ENCODE results near the gene LEUTX.
"Not testable (repeated sequence)": the region's sequence is repeated elsewhere in the genome, so short reads cannot be mapped to it uniquely, and the experiment has no call there.

The LEUTX gene

DNA sequence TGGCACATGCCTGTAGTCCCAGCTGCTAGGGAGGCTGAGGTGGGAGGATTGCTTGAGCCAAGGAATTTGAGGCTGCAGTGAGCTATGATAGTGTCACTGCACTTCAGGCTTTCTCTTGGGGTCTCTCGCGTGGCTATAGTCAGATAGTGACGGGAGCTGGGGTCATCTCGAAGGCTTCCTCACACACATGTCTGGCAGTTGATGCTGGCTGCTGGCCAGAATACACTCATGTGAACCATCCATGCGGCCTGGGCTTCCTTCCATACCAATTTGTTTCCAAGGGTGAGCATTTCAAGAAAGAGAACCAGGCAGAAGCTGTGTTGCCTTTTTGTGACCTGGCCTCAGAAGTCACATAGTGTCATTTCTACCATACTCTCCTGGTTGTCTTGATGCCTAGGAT is 26.4 kb downstream of the LEUTX start:
- DNase-seq (ENCODE audit: extremely low read depth, insufficient read length), result no peak
- Histone ChIP-seq H3K4me3 (replicated peaks; ENCODE audit: low read depth, low read length) (no peak overlapping the region), H3K27me3 (replicated peaks; ENCODE audit: control insufficient read depth, insufficient read depth, low read length) (no peaks in the 10 kb centered on the region), H3K36me3 (ENCODE audit: control insufficient read depth, insufficient read depth, low read length) (no peaks in the 10 kb centered on the region)
- TF ChIP-seq, protein P1, sequence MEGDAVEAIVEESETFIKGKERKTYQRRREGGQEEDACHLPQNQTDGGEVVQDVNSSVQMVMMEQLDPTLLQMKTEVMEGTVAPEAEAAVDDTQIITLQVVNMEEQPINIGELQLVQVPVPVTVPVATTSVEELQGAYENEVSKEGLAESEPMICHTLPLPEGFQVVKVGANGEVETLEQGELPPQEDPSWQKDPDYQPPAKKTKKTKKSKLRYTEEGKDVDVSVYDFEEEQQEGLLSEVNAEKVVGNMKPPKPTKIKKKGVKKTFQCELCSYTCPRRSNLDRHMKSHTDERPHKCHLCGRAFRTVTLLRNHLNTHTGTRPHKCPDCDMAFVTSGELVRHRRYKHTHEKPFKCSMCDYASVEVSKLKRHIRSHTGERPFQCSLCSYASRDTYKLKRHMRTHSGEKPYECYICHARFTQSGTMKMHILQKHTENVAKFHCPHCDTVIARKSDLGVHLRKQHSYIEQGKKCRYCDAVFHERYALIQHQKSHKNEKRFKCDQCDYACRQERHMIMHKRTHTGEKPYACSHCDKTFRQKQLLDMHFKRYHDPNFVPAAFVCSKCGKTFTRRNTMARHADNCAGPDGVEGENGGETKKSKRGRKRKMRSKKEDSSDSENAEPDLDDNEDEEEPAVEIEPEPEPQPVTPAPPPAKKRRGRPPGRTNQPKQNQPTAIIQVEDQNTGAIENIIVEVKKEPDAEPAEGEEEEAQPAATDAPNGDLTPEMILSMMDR (IDR thresholded peaks at IDR 0.05; ENCODE audit: insufficient read depth, low read length, poor library complexity, severe bottlenecking), result no peak

DNA sequence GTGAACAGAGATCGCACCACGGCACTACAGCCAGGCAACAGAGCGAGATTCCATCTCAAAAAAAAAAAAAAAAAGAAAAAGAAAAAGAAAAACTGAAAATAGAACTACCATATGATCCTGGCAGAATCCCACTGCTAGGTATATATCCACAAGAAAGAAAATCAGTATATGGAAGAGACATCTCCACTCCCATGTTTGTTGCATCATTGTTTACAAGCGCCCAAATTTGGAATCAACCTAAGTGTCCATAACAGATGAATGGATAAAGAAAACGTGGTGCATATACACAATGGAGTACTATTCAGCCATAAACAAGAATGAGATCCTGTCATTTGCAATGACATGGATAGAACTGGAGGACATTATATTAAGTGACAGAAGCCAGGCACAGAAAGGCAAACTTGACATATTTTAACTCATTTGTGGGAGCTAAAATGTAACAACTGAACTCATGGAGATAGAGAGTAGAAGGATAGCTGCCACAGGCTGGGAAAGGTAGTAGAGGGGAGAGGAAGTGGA is 29.3 kb downstream of the LEUTX start:
- TF ChIP-seq, protein P1 (IDR thresholded peaks at IDR 0.05; ENCODE audit: insufficient read depth, low read length, poor library complexity, severe bottlenecking), result no peak
- Histone ChIP-seq H3K4me3 (replicated peaks; ENCODE audit: low read depth, low read length) (no peak overlapping the region), H3K36me3 (ENCODE audit: control insufficient read depth, insufficient read depth, low read length) (no peaks in the 10 kb centered on the region), H3K27me3 (replicated peaks; ENCODE audit: control insufficient read depth, insufficient read depth, low read length) (no peaks in the 10 kb centered on the region)
- no peak for DNase-seq (ENCODE audit: extremely low read depth, insufficient read length)

DNA sequence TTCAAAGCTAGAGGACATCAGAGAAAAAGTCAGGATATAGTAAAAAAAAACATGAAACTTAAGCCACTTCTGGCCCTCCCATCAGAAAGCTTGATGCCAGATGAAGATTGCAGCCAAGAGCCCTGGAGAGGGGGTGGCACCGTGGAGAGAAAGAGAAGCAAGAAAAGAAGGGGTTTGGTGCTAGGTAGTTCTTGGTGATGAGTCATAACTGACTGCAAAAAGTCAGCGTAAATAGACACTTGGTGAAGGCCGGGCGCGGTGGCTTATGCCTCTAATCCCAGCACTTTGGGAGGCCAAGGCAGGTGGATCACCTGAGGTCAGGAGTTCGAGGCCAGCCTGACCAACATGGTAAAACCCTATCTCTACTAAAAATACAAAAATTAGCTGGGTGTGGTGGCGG is 30.0 kb downstream of the LEUTX start:
- H3K36me3 ChIP-seq (ENCODE audit: control insufficient read depth, insufficient read depth, low read length); H3K27me3 ChIP-seq (replicated peaks; ENCODE audit: control insufficient read depth, insufficient read depth, low read length); DNase-seq (ENCODE audit: extremely low read depth, insufficient read length): not testable (repeated sequence)

DNA sequence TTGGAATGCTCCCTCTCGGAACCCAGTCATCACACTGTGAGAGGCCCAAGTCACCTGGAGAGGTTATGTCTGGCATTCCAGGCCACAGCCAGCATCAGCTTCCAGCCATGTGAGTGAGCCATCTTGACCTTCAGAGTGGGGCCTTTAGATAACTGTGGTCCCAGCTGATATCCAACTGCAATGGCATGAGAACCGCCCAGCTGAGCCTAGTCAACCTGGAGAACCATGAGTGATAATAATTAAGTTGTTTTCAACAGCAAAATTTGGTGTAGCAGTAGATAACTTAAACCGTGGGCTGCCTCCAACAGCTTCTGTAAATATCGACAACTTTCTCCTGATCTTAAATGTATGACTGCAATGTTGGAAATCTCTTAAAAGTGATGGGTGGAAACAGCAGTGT is 30.7 kb downstream of the LEUTX start:
- no peaks in the 10 kb centered on the region for H3K36me3 ChIP-seq (ENCODE audit: control insufficient read depth, insufficient read depth, low read length)
- TF ChIP-seq, protein P1 (IDR thresholded peaks at IDR 0.05; ENCODE audit: insufficient read depth, low read length, poor library complexity, severe bottlenecking), result no peak

More for the DNA sequence above, 30.0 kb downstream of the LEUTX start:
- H3K4me3 ChIP-seq (replicated peaks; ENCODE audit: low read depth, low read length), result not testable (repeated sequence)

DNA sequence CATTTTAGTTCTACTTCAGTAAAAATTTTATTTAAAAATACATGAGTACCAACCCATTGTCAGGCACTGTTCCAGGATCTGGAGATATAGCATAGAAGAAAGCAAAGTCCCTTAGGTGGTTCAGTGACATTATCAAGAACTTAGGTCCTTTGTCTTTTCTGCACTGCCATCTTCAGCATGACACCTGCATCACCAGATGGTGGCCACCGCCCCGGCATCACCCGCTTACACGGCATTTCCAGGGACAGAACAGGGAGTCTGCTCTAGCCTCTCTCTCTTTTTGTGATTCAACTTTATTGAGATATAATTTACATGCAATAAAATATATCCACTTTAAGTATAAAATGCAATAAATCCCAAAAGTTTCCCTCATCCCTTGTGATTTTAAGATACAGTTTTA is 31.8 kb downstream of the LEUTX start:
- DNase-seq (ENCODE audit: extremely low read depth, insufficient read length), result no peak
- Histone ChIP-seq H3K4me3 (replicated peaks; ENCODE audit: low read depth, low read length) (no peak overlapping the region), H3K36me3 (ENCODE audit: control insufficient read depth, insufficient read depth, low read length) (no peaks in the 10 kb centered on the region), H3K27me3 (replicated peaks; ENCODE audit: control insufficient read depth, insufficient read depth, low read length) (no peaks in the 10 kb centered on the region)
- TF ChIP-seq, protein P1 (IDR thresholded peaks at IDR 0.05; ENCODE audit: insufficient read depth, low read length, poor library complexity, severe bottlenecking), result no peak

More for the DNA sequence above, 30.7 kb downstream of the LEUTX start:
- DNase-seq (ENCODE audit: extremely low read depth, insufficient read length), result no peak
- H3K27me3 ChIP-seq (replicated peaks; ENCODE audit: control insufficient read depth, insufficient read depth, low read length), result no peaks in the 10 kb centered on the region
- no peak overlapping the region for H3K4me3 ChIP-seq (replicated peaks; ENCODE audit: low read depth, low read length)

DNA sequence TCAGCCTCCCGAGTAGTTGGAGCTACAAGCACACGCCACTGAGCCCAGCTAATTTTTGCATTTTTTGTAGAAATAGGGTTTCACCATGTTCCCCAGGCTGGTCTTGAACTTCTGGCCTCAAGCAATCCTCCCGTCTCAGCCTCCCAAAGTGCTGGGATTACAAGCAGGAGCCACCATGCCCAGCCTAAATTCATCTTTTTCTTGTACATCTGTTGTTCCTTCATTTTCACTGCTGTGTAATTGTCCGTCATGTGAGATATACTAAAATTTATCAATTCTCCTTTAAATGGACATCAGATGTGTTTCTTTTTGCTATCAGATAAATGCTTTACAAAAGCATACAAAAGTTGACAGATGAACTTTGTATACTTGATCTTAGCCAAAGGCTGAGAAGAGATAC is 32.4 kb downstream of the LEUTX start:
- no peak for DNase-seq (ENCODE audit: extremely low read depth, insufficient read length)
- Histone ChIP-seq H3K4me3 (replicated peaks; ENCODE audit: low read depth, low read length) (no peak overlapping the region), H3K27me3 (replicated peaks; ENCODE audit: control insufficient read depth, insufficient read depth, low read length) (no peaks in the 10 kb centered on the region), H3K36me3 (ENCODE audit: control insufficient read depth, insufficient read depth, low read length) (no peaks in the 10 kb centered on the region)
- TF ChIP-seq, protein P1 (IDR thresholded peaks at IDR 0.05; ENCODE audit: insufficient read depth, low read length, poor library complexity, severe bottlenecking), result no peak
